Measurements from ENCODE around the gene MEF2A. TPM values are rescaled to one million over a fixed set of nuclear protein-coding genes. Genes with fewer than 3 reads are reported as not detected.

Gene MEF2A
- total and polyA plus RNA-seq, 2 donors (not counting 1 experiment from before 2014, with no cell fraction given), result 44.0 to 102 TPM

DNA sequence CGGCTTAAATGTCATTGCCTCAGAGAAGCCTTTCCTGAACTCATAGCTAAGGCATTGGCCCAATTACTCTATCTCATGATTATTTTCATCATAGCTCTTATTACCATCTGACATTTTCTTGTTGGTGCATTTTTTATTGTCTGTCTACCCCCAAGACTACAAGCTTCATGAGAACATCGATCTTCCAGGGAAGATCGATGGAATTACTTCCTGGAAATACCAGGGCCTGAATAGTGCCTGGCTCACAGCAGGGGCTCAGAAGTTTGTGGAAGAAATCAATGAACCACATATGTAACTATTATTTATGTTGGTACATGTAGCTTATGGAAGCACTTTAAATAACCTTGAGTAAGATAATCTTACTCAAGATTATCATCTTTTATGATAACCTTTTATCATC is 7.7 kb upstream of the MEF2A start:
- no peaks in the 10 kb centered on the region for H3K36me3 ChIP-seq (replicated peaks in 1 of 2; ENCODE audit: control extremely low read depth in 1 of 2, control insufficient read depth in 1 of 2, extremely low read depth in 1 of 2, insufficient read depth in 2 of 2, low read length in 1 of 2)
- H3K27me3 ChIP-seq (replicated peaks in 1 of 4; ENCODE audit: control extremely low read depth in 1 of 4, control insufficient read depth in 3 of 4, insufficient read depth in 4 of 4, low read length in 3 of 4), result no peaks in the 10 kb centered on the region
- H3K4me3 ChIP-seq (ENCODE audit: control extremely low read depth in 1 of 5, extremely low read depth in 1 of 5, insufficient read depth in 1 of 5, low read depth in 2 of 5, low read length in 4 of 5), result no peak overlapping the region
- intact Hi-C loops (cut with micrococcal nuclease), result no loop called here
- DNase-seq, result no peak
- CTCF ChIA-PET, result interaction anchor here (1.1 to 2.4 kb wide), 3 partner anchors 10 to 147 kb away, joined by 3 to 5 read pairs (median 5); no protein-coding TSS in a partner anchor
- H4K20me1 ChIP-seq (ENCODE audit: control insufficient read depth, insufficient read depth, low read length, poor library complexity, severe bottlenecking), result no peaks in the 10 kb centered on the region
- H3K9me3 ChIP-seq (ENCODE audit: control extremely low read depth in 1 of 3, control insufficient read depth in 2 of 3, insufficient read depth in 1 of 3, low read length in 2 of 3), result no peaks in the 10 kb centered on the region
- POLR2A ChIA-PET, result interaction anchor here (0.5 kb wide), 1 partner anchor 10 kb away, joined by 4 read pairs; no protein-coding TSS in a partner anchor
- no peaks in the 10 kb centered on the region for H3K79me2 ChIP-seq (ENCODE audit: control insufficient read depth, insufficient read depth, low read length)
- Mint-ChIP-seq H3K27ac (peak overlapping the region; percentile 8), H3K4me3 (no peak overlapping the region), H3K4me1 (peaks cover 34% of the 10 kb centered on the region), H3K9me3 (ENCODE audit: insufficient read depth) (no peaks in the 10 kb centered on the region), H3K27me3 (no peaks in the 10 kb centered on the region)
- ATAC-seq (ENCODE audit: low read depth), result no peak
- 93% methylated on average over 1 of the region's 3 CpGs for WGBS (ENCODE audit: insufficient coverage)
- TF ChIP-seq EZH2 (IDR thresholded peaks at IDR 0.05; ENCODE audit: borderline replicate concordance, insufficient read depth, low read depth, low read length, poor library complexity, severe bottlenecking), result no peak
- TF ChIP-seq, protein P1, sequence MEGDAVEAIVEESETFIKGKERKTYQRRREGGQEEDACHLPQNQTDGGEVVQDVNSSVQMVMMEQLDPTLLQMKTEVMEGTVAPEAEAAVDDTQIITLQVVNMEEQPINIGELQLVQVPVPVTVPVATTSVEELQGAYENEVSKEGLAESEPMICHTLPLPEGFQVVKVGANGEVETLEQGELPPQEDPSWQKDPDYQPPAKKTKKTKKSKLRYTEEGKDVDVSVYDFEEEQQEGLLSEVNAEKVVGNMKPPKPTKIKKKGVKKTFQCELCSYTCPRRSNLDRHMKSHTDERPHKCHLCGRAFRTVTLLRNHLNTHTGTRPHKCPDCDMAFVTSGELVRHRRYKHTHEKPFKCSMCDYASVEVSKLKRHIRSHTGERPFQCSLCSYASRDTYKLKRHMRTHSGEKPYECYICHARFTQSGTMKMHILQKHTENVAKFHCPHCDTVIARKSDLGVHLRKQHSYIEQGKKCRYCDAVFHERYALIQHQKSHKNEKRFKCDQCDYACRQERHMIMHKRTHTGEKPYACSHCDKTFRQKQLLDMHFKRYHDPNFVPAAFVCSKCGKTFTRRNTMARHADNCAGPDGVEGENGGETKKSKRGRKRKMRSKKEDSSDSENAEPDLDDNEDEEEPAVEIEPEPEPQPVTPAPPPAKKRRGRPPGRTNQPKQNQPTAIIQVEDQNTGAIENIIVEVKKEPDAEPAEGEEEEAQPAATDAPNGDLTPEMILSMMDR (IDR thresholded peaks at IDR 0.05), result no peak
- peaks cover 16 to 27% of the 10 kb centered on the region in 2 donors for H3K4me1 ChIP-seq (ENCODE audit: control insufficient read depth in 2 of 2, insufficient read depth in 2 of 2, low read length in 2 of 2)
- H3K9ac ChIP-seq (ENCODE audit: low read length), result no peak overlapping the region
- no peak overlapping the region for H2AFZ ChIP-seq (ENCODE audit: insufficient read depth, low read depth, low read length, poor library complexity, severe bottlenecking)
- H3K4me2 ChIP-seq (replicated peaks; ENCODE audit: low read depth, low read length, poor library complexity, severe bottlenecking), result no peak overlapping the region
- no peak overlapping the region for H3K27ac ChIP-seq (ENCODE audit: low read length in 2 of 2)

DNA sequence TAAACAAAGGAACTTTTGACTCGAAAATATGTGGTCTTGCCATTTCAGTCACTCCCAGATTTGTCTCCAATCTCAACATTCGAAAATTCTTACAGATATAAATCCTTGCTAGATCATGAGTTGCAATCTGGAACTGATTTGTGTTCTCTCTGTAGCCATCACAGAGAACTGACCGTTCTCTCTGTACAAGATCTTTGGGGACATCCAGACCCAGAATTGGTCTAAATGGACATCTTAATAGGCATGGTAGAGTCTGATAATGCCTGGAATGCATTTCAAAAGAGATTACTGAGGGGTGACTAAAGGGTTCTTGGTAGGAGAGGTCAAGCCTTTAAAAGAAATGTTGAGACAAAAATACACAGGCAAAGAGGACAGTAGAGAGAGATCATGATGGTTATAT is 7.2 kb upstream of the MEF2A start:
- intact Hi-C loops (cut with micrococcal nuclease), result no loop called here
- no peaks in the 10 kb centered on the region for H3K27me3 Mint-ChIP-seq
- Histone ChIP-seq H3K4me3 (ENCODE audit: control extremely low read depth in 1 of 5, extremely low read depth in 1 of 5, insufficient read depth in 1 of 5, low read depth in 2 of 5, low read length in 4 of 5) (no peak overlapping the region), H3K79me2 (ENCODE audit: control insufficient read depth, insufficient read depth, low read length) (no peaks in the 10 kb centered on the region), H3K27me3 (replicated peaks in 1 of 4; ENCODE audit: control extremely low read depth in 1 of 4, control insufficient read depth in 3 of 4, insufficient read depth in 4 of 4, low read length in 3 of 4) (no peaks in the 10 kb centered on the region), H4K20me1 (ENCODE audit: control insufficient read depth, insufficient read depth, low read length, poor library complexity, severe bottlenecking) (no peaks in the 10 kb centered on the region), H3K9ac (ENCODE audit: low read length) (no peak overlapping the region), H3K4me1 (ENCODE audit: control insufficient read depth in 2 of 2, insufficient read depth in 2 of 2, low read length in 2 of 2) (peaks cover 16 to 32% of the 10 kb centered on the region in 2 donors), H3K9me3 (ENCODE audit: control extremely low read depth in 1 of 3, control insufficient read depth in 2 of 3, insufficient read depth in 1 of 3, low read length in 2 of 3) (no peaks in the 10 kb centered on the region), H3K4me2 (replicated peaks; ENCODE audit: low read depth, low read length, poor library complexity, severe bottlenecking) (no peak overlapping the region), H3K36me3 (replicated peaks in 1 of 2; ENCODE audit: control extremely low read depth in 1 of 2, control insufficient read depth in 1 of 2, extremely low read depth in 1 of 2, insufficient read depth in 2 of 2, low read length in 1 of 2) (no peaks in the 10 kb centered on the region), H3K27ac (ENCODE audit: low read length in 2 of 2) (no peak overlapping the region), H2AFZ (ENCODE audit: insufficient read depth, low read depth, low read length, poor library complexity, severe bottlenecking) (no peak overlapping the region)
- ATAC-seq (ENCODE audit: low read depth) (no peak), DNase-seq (no peak)
- ChIA-PET CTCF (interaction anchor here (1.1 to 1.2 kb wide), 2 partner anchors 47 to 146 kb away, joined by 3 to 5 read pairs; no protein-coding TSS in a partner anchor), POLR2A (interaction anchor here (0.5 kb wide), 1 partner anchor 10 kb away, joined by 4 read pairs; no protein-coding TSS in a partner anchor)
- WGBS (ENCODE audit: insufficient coverage), result 87% methylated on average over 2 of the region's 3 CpGs
- no peak overlapping the region for H3K4me3 Mint-ChIP-seq
- H3K27ac Mint-ChIP-seq, result no peak overlapping the region
- no peaks in the 10 kb centered on the region for H3K9me3 Mint-ChIP-seq (ENCODE audit: insufficient read depth)
- TF ChIP-seq EZH2 (IDR thresholded peaks at IDR 0.05; ENCODE audit: borderline replicate concordance, insufficient read depth, low read depth, low read length, poor library complexity, severe bottlenecking), result no peak
- TF ChIP-seq, protein P1 (IDR thresholded peaks at IDR 0.05), result no peak
- peaks cover 37% of the 10 kb centered on the region for H3K4me1 Mint-ChIP-seq
